Measurements from ENCODE around the gene IL4I1.

Gene IL4I1

DNA sequence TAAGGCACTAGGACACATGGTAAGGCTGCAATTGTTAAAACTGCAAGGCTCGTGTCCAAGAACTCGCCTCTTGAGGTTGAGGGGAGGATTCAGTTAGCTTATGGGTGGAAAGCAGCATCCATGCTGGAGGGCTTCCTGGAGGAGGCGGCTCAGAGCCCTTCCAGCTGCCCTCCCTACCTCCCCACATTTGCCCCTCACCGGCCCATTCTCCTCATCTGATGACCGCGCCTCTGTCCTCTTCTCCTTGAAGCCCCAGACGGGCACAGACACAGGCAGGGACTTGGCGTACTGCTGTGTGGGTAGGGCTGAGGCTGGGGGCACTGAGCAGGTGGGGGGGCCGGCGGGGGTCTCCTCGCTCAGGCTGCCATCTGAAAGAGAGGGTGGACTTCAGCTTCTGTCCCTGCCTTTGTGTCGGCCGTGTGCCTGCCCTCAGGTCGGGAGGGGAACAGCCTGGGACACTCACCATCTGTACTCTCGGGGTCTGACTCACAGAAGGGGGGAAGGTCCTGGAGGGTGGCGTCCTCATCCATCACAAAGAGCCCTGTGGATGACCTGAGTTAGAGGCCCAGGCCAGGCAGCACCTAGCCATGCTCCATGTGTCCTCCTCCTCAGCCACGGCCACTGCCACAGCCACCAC lies 25.2 kb downstream of the IL4I1 start:
- Histone ChIP-seq H3K4me3 (ENCODE audit: low read length) (no peak overlapping the region), H3K27me3 (ENCODE audit: control insufficient read depth, insufficient read depth, low read length) (no peaks in the 10 kb centered on the region), H3K9me3 (ENCODE audit: control insufficient read depth, insufficient read depth, low read length) (no peaks in the 10 kb centered on the region), H3K4me1 (ENCODE audit: control insufficient read depth, insufficient read depth, low read length) (0 out of 2 replicates have a peak, but pooled peaks cover 2% of the 10 kb centered on the region), H3K36me3 (ENCODE audit: control insufficient read depth, insufficient read depth, low read length) (no peaks in the 10 kb centered on the region), H3K27ac (ENCODE audit: low read length) (no peak overlapping the region)
- DNase-seq (ENCODE audit: low read depth, low spot score), result no peak
- WGBS (ENCODE audit: insufficient coverage, insufficient read length), result no CpG with 5 or more reads among the region's 17 CpGs

DNA sequence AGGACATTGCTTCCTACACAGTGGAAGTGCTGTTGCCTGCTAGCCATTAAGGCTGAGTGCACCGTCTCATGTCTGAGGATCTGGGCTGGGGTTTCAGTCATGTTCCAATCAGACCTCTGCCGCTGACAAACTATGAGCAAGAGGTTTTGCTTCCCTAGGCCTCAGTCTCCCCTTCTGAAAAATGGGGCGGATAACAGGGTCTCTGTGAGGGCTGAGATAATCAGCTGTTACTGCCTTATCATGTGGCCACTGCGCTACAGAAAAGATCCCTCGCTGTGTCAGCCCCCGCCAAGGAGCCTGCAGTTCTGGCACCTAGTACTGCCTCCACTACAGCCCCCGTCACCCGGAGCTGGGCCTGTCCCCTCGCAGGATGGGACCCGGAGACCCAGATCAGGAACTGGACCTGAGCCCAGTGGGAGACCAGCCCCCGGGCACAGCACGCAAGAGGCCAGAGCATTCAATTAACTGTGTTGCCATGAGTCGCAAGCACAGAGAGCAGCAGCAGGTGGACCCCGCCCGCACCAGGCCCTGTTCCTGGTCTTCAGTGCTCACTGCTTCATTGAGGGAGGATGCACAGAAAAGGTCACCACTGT lies 26.3 kb downstream of the IL4I1 start:
- Histone ChIP-seq H3K27ac (ENCODE audit: low read length) (no peak overlapping the region), H3K4me1 (ENCODE audit: control insufficient read depth, insufficient read depth, low read length) (0 out of 2 replicates have a peak, but pooled peaks cover 3% of the 10 kb centered on the region), H3K9me3 (ENCODE audit: control insufficient read depth, insufficient read depth, low read length) (no peaks in the 10 kb centered on the region), H3K27me3 (ENCODE audit: control insufficient read depth, insufficient read depth, low read length) (no peaks in the 10 kb centered on the region), H3K4me3 (ENCODE audit: low read length) (peak overlapping the region; percentile 60; the same call in 1 of the 2 replicates), H3K36me3 (ENCODE audit: control insufficient read depth, insufficient read depth, low read length) (no peaks in the 10 kb centered on the region)
- no peak for DNase-seq (ENCODE audit: low read depth, low spot score)
- WGBS (ENCODE audit: insufficient coverage, insufficient read length), result no CpG with 5 or more reads among the region's 15 CpGs

DNA sequence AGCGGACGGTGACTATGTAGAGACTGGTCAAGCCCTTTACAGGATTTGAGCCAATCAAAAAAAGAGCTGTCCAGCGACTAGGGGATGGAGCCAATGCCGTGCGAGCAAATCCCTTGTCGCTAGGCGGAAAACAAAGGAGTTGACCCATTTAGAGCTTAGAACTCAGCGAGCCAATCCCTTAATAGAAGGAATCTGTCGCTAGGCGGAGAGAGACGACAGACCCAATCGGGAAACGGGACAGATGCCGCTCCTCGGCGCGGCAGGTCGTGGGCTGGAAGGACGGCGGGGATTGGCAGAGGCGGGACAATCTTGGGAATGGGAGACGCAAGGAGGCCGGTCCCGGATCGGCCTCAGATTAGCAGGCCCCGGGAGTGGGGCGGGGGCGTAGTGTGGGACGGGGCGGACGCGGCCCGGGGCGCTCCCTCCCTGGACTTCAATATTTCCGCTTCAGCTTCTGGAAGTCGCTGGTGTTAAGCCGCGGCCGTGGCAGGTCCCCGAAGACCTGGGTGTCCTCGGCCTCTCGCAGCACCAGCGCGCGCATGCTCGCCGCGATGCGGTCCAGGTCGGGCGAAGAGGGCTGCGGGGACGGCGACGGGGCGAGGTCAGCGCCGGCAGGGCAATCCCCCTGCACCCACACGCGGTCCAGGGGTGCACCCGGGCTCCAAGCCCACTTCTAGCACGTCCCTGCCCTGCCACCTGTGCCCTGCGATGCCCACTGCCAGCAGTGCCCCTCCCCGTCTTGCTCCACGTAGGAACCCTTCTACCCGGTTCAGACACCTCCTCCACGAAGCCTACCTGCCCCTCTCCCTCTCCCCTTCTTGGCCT lies 27.0 kb downstream of the IL4I1 start:
- DNase-seq (ENCODE audit: low read depth, low spot score), result no peak
- Histone ChIP-seq H3K36me3 (ENCODE audit: control insufficient read depth, insufficient read depth, low read length) (no peaks in the 10 kb centered on the region), H3K4me1 (ENCODE audit: control insufficient read depth, insufficient read depth, low read length) (0 out of 2 replicates have a peak, but pooled peaks cover 1% of the 10 kb centered on the region), H3K27ac (ENCODE audit: low read length) (no peak overlapping the region), H3K27me3 (ENCODE audit: control insufficient read depth, insufficient read depth, low read length) (no peaks in the 10 kb centered on the region), H3K4me3 (ENCODE audit: low read length) (peak overlapping the region; percentile 60; the same call in 1 of the 2 replicates), H3K9me3 (ENCODE audit: control insufficient read depth, insufficient read depth, low read length) (no peaks in the 10 kb centered on the region)
- WGBS (ENCODE audit: insufficient coverage, insufficient read length), result no CpG with 5 or more reads among the region's 67 CpGs

DNA sequence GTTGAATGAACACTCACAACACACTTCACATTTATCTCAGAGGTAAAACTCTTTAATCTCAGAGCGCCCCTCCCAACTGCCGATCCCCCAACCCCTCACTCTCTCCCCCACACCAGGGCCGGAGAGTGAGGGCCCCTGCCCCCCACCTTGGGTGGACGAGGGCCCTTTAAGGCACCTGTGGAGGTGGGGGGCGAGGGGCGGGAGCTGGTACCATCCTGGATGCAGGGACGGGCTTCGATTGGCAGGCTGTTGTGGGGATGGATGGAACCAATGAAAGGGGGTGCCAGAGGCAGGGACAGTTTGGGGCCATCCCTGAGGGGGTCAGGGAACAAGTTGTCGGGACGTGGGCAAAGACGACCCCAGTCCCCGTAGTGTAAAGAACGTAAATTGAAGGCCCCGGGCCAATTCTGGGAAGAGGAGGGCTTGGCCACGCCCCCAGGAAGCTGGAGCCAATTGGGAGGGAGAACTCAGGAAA lies 27.6 kb downstream of the IL4I1 start:
- WGBS (ENCODE audit: insufficient coverage, insufficient read length), result no CpG with 5 or more reads among the region's 15 CpGs
- H3K4me3 ChIP-seq (ENCODE audit: low read length), result peak overlapping the region; percentile 15; the same call in 1 of the 2 replicates
- no peaks in the 10 kb centered on the region for H3K27me3 ChIP-seq (ENCODE audit: control insufficient read depth, insufficient read depth, low read length)
- H3K27ac ChIP-seq (ENCODE audit: low read length), result no peak overlapping the region
- H3K4me1 ChIP-seq (ENCODE audit: control insufficient read depth, insufficient read depth, low read length), result 0 out of 2 replicates have a peak, but pooled peaks cover 1% of the 10 kb centered on the region
- no peak for DNase-seq (ENCODE audit: low read depth, low spot score)
- H3K9me3 ChIP-seq (ENCODE audit: control insufficient read depth, insufficient read depth, low read length), result no peaks in the 10 kb centered on the region
- peaks cover 4% of the 10 kb centered on the region for H3K36me3 ChIP-seq (ENCODE audit: control insufficient read depth, insufficient read depth, low read length)

DNA sequence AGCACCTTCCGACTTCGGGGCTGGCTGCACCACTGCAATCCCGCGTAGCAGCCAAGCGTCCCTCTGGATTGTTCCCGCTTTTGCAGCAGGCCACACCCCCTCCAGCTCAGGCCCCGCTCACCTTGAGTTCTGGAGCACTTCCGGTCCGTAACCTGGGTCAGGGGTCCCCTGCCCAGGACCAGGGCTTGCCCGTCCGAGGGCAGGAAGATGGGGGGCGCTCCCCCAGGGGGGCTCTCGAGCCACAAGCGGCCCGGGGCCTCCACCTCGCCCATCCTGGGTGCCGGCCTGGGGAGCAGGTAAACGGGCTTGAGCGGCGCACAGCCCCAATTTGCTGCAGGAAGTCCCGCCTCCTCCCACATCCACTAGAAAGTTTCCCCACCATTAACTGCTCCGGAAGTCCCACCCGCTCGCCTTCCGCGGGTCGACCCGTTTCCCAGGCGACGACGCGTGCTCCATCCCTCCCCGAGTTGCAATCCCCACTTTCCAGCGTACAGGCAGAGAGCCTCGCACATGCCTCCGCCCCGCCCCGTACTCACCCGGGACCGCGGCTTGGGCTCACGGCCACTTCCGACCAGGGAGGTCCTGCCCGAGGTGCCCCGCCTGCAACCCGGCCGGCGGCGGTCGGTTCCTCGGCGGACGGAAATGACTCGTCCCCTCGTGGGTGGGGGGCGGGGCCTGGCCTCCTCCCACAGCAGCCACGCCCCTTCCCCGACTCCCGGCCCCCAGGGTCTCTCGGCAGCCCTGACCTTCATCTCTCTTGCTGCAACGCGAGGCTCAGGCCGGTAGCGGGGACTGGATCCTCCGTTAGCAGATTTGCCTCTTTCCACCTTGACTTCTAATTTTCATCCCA lies 29.5 kb downstream of the IL4I1 start, which contains the start of gene PNKP:
PNKP (minus strand) TSS at position 644 of the 850 bp plus-strand sequence; CDS start at position 272, 372 bp downstream.
- Histone ChIP-seq H3K36me3 (ENCODE audit: control insufficient read depth, insufficient read depth, low read length) (peaks cover 10% of the 10 kb centered on the region), H3K27ac (ENCODE audit: low read length) (no peak within 1 kb of the TSS), H3K4me1 (ENCODE audit: control insufficient read depth, insufficient read depth, low read length) (0 out of 2 replicates have a peak, but pooled peaks cover 3% of the 10 kb centered on the region), H3K4me3 (ENCODE audit: low read length) (peak within 1 kb of the TSS; percentile 58), H3K27me3 (ENCODE audit: control insufficient read depth, insufficient read depth, low read length) (no peaks in the 10 kb centered on the region), H3K9me3 (ENCODE audit: control insufficient read depth, insufficient read depth, low read length) (no peaks in the 10 kb centered on the region)
- no peak for DNase-seq (ENCODE audit: low read depth, low spot score)
- WGBS (ENCODE audit: insufficient coverage, insufficient read length), result no CpG with 5 or more reads among the region's 65 CpGs

DNA sequence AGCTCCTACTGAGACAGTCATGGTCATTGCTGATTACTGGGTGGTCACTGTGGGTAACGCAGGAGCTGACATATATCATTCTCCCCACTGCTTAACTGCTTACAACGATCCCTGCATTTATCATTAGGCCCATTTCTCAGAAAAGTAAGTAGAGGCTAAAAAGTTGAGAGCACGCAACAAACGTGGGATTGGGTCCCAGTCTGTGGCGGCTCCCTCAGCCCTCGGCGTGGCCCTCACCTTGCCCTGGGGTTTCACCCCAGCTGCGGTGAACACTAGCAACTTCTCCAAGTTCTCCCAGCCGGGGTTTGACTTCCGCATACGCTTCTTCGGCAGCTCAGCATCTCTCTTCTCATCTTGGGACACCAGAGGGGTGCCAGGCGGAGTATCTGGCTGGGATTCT lies 31.8 kb downstream of the IL4I1 start:
- 0 out of 2 replicates have a peak, but pooled peaks cover 3% of the 10 kb centered on the region for H3K4me1 ChIP-seq (ENCODE audit: control insufficient read depth, insufficient read depth, low read length)
- H3K27ac ChIP-seq (ENCODE audit: low read length), result no peak overlapping the region
- H3K36me3 ChIP-seq (ENCODE audit: control insufficient read depth, insufficient read depth, low read length), result peaks cover 23% of the 10 kb centered on the region
- WGBS (ENCODE audit: insufficient coverage, insufficient read length), result no CpG with 5 or more reads among the region's 13 CpGs
- no peaks in the 10 kb centered on the region for H3K27me3 ChIP-seq (ENCODE audit: control insufficient read depth, insufficient read depth, low read length)
- no peaks in the 10 kb centered on the region for H3K9me3 ChIP-seq (ENCODE audit: control insufficient read depth, insufficient read depth, low read length)
- no peak for DNase-seq (ENCODE audit: low read depth, low spot score)
- H3K4me3 ChIP-seq (ENCODE audit: low read length), result no peak overlapping the region

DNA sequence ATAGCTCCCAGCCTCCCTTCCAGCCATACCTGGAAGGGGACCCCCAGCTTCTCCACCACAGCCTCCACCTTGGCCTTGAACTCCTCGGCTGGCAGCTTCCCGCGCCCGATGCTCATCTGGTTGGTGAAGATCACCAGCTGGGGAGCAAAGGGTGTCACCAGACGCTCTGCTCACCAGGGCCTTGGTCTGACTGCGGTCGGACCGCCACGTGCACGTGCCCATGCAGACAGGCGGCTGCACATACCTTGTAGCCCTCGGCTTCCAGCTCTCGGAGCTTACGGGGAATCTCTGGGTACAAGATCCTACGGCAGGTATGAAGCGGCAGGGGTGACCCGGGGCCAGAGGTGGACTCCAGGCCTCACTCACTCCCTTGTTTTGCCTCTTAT lies 32.8 kb downstream of the IL4I1 start:
- WGBS (ENCODE audit: insufficient coverage, insufficient read length), result no CpG with 5 or more reads among the region's 17 CpGs
- H3K27me3 ChIP-seq (ENCODE audit: control insufficient read depth, insufficient read depth, low read length), result no peaks in the 10 kb centered on the region
- H3K9me3 ChIP-seq (ENCODE audit: control insufficient read depth, insufficient read depth, low read length), result no peaks in the 10 kb centered on the region
- no peak overlapping the region for H3K4me3 ChIP-seq (ENCODE audit: low read length)
- peaks cover 28% of the 10 kb centered on the region for H3K36me3 ChIP-seq (ENCODE audit: control insufficient read depth, insufficient read depth, low read length)
- no peak overlapping the region for H3K27ac ChIP-seq (ENCODE audit: low read length)
- DNase-seq (ENCODE audit: low read depth, low spot score), result no peak
- H3K4me1 ChIP-seq (ENCODE audit: control insufficient read depth, insufficient read depth, low read length), result peaks cover 3% of the 10 kb centered on the region; the same call in 1 of the 2 replicates

DNA sequence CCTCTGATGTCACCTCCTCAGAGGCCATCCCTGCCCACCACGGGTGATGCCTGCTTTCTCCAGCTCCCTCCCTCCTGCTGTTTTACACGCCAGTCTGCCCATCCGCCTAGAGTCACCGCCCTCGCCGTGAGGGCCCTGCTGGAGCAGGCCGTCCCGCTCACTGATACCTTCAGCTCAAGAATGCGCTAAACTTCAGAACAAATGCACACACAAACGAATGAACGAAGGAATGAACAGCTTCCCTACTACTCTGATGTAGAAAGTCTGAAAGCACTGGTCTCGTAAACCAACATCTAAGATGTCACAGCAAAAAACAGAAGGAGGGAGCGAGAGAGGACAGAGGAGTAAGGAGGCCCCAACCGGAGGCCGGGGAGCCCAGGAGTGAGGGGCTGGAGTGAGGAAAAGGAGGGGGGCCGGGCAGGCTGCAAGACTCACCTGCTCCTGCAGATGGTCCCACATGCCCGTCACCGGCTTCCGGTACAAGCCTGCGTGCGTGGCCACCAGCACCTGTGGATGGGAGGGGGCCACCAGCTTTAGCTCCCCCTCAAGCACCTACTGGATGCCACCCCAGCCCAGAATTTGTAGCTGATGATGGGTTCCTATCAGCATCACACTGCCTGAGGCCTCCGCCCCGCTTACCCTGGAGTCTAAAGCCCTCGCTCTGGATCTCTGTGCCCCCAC lies 33.3 kb downstream of the IL4I1 start:
- Histone ChIP-seq H3K36me3 (ENCODE audit: control insufficient read depth, insufficient read depth, low read length) (peaks cover 32% of the 10 kb centered on the region), H3K4me1 (ENCODE audit: control insufficient read depth, insufficient read depth, low read length) (peaks cover 3% of the 10 kb centered on the region; the same call in 1 of the 2 replicates), H3K9me3 (ENCODE audit: control insufficient read depth, insufficient read depth, low read length) (no peaks in the 10 kb centered on the region), H3K27me3 (ENCODE audit: control insufficient read depth, insufficient read depth, low read length) (no peaks in the 10 kb centered on the region), H3K4me3 (ENCODE audit: low read length) (no peak overlapping the region), H3K27ac (ENCODE audit: low read length) (no peak overlapping the region)
- no CpG with 5 or more reads among the region's 24 CpGs for WGBS (ENCODE audit: insufficient coverage, insufficient read length)
- DNase-seq (ENCODE audit: low read depth, low spot score), result no peak

DNA sequence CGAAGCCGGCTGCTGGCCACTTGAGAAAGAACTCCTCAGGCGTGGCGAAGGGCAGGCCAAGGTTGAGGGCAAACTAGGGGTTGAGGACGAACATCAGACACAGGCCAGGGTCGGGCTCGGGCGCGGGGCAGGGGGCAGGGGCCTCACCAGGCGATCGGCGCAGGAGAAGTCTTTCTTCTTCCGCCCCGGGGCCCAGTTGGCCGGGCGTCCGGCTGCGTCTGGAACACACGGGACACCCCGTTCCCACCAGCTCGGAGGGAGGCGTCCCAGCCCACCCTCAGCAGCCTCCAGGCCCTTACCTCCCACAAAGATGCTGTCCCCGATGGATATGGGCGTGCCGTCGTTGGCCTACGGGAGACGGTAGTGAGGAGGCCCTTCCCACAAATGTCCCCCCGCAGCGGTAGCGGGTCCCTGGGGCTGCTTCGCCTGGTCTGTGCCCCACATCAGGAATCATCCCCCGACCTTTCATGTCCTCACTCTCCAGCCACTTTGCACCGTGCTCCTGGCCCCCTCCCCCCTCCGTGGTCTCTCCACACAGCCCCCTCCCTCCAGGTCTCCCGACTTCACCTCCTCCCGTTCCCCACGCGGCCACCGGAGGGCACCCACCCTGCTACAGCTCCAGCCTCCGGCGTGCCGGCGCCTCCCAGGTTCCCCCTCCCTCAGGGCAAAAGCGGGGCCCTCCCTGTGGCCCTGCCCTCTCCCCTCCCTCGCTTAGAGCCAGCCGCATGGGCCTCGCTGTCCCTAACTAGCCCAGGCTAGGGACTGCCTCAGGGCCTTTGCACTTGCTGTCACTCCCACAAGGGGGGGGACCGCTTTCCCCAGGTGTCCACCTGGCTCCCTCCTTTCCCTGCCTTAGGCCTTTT lies 34.1 kb downstream of the IL4I1 start:
- Histone ChIP-seq H3K27me3 (ENCODE audit: control insufficient read depth, insufficient read depth, low read length) (no peaks in the 10 kb centered on the region), H3K9me3 (ENCODE audit: control insufficient read depth, insufficient read depth, low read length) (no peaks in the 10 kb centered on the region), H3K36me3 (ENCODE audit: control insufficient read depth, insufficient read depth, low read length) (peaks cover 39% of the 10 kb centered on the region), H3K27ac (ENCODE audit: low read length) (no peak overlapping the region), H3K4me1 (ENCODE audit: control insufficient read depth, insufficient read depth, low read length) (peaks cover 3% of the 10 kb centered on the region; the same call in 1 of the 2 replicates), H3K4me3 (ENCODE audit: low read length) (no peak overlapping the region)
- DNase-seq (ENCODE audit: low read depth, low spot score), result no peak
- WGBS (ENCODE audit: insufficient coverage, insufficient read length), result no CpG with 5 or more reads among the region's 49 CpGs

All from iPS DF 6.9 (cell line).